Suprapubic skin (tissue), 4 donors: Measurements from ENCODE around the gene WNT7A.

Source experiments
- EP300 ChIP-seq: sonication (generic); formaldehyde crosslinking; IDR thresholded peaks from one replicate; pipeline ENCODE4 v1.6.1; 2017; ENCODE audit warnings: antibody characterized with exemption
- POLR2A ChIP-seq, 2 donors: fragments of 450-650 bp; IDR thresholded peaks; one replicate each; pipeline ENCODE4 v1.6.1; 2017; ENCODE audit warnings: antibody characterized with exemption in 2 of 2, mild to moderate bottlenecking in 2 of 2, moderate library complexity in 2 of 2
- POLR2AphosphoS5 ChIP-seq, 3 donors: sonication (generic); formaldehyde crosslinking; IDR thresholded peaks; one replicate each; pipeline ENCODE4 v1.6.1; 2017; ENCODE audit warnings: antibody characterized with exemption in 3 of 3
- TF ChIP-seq, protein P1 (sequence below), 2 donors: fragments of 200-600 bp in 1 of 2; fragments of 450-650 bp in 1 of 2; sonication (generic) in 1 of 2; IDR thresholded peaks; one replicate each; pipeline ENCODE4 v1.5.1; 2016 to 2019; ENCODE audit warnings: antibody characterized with exemption in 2 of 2, mild to moderate bottlenecking in 1 of 2, moderate library complexity in 1 of 2

DNA sequence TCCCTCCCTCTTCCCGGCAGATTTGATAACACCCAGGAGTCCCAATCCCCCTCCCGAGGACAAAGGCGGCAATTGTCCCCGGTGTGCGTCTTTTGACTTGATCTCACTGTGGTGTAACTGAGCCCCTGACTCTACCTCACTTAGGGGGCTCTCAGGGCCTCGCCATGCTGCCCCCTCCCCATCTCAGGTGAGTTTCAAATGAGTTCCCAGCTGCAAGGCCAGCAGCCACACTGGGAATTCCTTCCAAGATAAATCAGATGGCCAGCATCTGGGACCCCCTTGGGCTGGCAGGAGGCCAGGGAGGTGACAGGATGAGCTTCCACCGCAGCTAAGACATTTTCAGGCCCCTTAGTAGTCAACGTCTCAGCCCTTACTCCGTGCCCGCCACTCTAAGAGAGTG is 35.0 kb downstream of the WNT7A start:
- TF ChIP-seq POLR2A (IDR thresholded peaks at IDR 0.05), result no peak
- TF ChIP-seq, protein P1, sequence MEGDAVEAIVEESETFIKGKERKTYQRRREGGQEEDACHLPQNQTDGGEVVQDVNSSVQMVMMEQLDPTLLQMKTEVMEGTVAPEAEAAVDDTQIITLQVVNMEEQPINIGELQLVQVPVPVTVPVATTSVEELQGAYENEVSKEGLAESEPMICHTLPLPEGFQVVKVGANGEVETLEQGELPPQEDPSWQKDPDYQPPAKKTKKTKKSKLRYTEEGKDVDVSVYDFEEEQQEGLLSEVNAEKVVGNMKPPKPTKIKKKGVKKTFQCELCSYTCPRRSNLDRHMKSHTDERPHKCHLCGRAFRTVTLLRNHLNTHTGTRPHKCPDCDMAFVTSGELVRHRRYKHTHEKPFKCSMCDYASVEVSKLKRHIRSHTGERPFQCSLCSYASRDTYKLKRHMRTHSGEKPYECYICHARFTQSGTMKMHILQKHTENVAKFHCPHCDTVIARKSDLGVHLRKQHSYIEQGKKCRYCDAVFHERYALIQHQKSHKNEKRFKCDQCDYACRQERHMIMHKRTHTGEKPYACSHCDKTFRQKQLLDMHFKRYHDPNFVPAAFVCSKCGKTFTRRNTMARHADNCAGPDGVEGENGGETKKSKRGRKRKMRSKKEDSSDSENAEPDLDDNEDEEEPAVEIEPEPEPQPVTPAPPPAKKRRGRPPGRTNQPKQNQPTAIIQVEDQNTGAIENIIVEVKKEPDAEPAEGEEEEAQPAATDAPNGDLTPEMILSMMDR (IDR thresholded peaks at IDR 0.05), result no peak
- TF ChIP-seq POLR2AphosphoS5 (IDR thresholded peaks at IDR 0.05), result no peak
- TF ChIP-seq EP300, result no peak
